ENCODE data around the gene ATG14. TPM values are rescaled to one million over a fixed set of nuclear protein-coding genes. Genes with fewer than 3 reads are reported as not detected.
"Not testable (repeated sequence)": the region's sequence is repeated elsewhere in the genome, so short reads cannot be mapped to it uniquely, and the experiment has no call there.

Gene ATG14
- total RNA-seq (2021) (13.6 and 14.6 TPM in 2 replicates), Bru-seq, nascent RNA (percentile 80 among the genes with signal in this experiment), BruChase-seq, experiment 1, labeled RNA remaining after a 2-hour chase (percentile 81 among the genes with signal in this experiment), BruChase-seq, experiment 2, labeled RNA remaining after a 6-hour chase (percentile 74 among the genes with signal in this experiment)
- long read RNA-seq, full-length matches to known transcripts: 4 of 13 reads
- long read RNA-seq, partial matches to known transcripts: 3 of 13 reads
- long read RNA-seq, other reads (novel, unspliced or antisense): 6 of 13 reads

DNA sequence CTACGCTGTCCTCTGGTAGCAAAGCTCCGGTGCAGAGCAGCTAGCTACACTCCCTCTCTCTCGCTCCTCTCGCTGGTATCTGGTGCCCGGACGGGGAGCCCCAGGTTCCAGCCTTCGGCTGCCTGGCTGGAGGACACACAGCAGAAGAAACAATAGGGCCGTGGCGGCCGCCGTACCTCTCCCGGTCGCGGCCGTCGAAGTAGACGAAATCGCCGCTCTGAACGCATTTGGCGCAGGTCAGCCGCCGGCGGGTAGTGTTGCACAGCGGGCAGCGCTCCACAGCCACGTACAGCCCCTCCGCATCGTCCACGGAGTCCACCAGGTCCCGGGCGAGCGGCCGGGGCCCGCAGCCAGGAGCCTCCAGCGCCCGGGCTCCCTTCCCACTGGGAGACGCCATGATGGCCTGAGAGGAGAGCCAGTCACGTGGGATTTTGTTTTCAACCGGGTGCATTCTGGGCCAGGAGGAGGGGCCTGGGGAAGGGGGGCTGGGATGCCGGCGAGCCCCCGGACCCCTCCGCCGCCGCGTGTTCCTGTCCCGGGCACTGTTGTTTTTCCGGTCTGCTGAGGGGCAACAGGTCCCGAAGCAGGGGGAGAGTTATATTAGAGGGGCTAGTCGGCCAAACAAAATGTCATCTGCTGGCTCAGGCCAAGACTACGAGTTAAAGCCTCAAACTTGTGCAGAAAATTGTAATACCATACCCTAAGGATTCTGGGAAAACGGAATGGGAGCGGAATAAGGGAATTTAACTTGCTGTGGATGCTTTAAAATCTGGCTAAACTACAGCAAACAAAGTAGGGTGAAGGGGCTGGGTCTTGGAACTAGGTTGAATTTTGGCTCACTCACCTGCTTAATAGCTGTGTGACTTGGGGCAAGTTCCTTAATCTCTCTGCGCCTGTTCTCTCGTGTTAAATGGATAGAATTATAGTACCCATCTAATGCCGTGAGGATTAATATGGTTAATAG lies at the start of gene ATG14:
TSS of gene ATG14 (minus strand) at position 405 of the 964 bp plus-strand sequence. CDS start at position 397, 8 bp downstream.
- BruUV-seq (replicated peaks): TSS peak; percentile 90

DNA sequence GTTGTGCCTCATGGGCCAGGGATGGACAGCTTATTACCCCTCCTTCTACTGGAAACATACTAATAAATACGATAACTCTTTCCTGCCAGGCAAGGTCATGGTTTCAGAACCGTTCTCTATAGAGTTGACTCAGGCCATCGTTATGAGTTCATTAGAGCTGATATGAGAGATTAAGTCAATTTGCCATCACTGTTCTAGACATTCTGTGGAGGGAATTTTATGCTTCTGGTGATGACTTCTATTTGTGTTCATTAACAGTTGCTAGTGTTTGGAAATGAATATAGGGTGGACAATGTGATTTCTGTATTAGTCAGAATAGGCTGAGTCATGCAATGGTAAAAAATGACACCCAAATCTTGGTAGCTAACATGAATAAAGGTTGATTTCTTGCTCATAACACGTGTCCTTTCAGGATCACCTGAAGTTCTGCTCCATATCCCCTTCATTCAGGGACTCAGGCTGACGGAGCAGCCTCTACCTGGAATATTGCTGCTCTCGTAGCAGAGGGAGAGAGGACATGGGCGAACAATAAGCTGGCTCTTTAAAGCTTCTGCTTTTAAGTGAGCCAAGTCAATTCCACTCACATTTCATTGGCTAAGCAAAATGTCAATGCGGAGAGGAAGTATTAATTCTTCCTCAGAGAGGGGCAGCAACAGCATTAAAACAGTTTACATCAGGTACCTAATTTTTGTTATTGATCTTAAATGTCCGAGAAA lies 47.3 kb upstream of the ATG14 start:
- Histone ChIP-seq H3K4me2 (peak overlapping the region; percentile 63), H3K4me3 (no peak overlapping the region), H2AFZ (peak overlapping the region; percentile 72), H4K20me1 (ENCODE audit: insufficient read depth) (no peaks in the 10 kb centered on the region), H3K4me1 (replicated peaks; ENCODE audit: insufficient read depth) (peaks cover 50% of the 10 kb centered on the region), H3K79me2 (ENCODE audit: low read depth) (no peaks in the 10 kb centered on the region), H3K9me3 (ENCODE audit: insufficient read depth, low read depth) (no peaks in the 10 kb centered on the region), H3K27me3 (ENCODE audit: insufficient read depth, low read depth) (no peaks in the 10 kb centered on the region), H3F3A (ENCODE audit: insufficient read depth, low read depth) (peaks cover 34% of the 10 kb centered on the region), H3K9me2 (ENCODE audit: insufficient read depth) (no peaks in the 10 kb centered on the region), H3K27ac (peak overlapping the region; percentile 65), H3K36me3 (ENCODE audit: low read depth) (no peaks in the 10 kb centered on the region)
- TF ChIP-seq EZH2 (IDR thresholded peaks at IDR 0.05; ENCODE audit: low read depth): no peak
- CTCF ChIA-PET: interaction anchor here (0.6 kb wide), 1 partner anchor 152 kb away, joined by 3 read pairs; no protein-coding TSS in a partner anchor
- POLR2A ChIA-PET (ENCODE audit: unreplicated experiment): interaction anchor here (0.6 kb wide), 2 partner anchors 36 to 971 kb away, joined by 3 to 7 read pairs; no protein-coding TSS in a partner anchor
- DNase-seq: peak in 1 of 2 experiments; percentile 72
- BruUV-seq (replicated peaks): no TSS peak
- intact Hi-C loops (cut with micrococcal nuclease; ENCODE audit: unreplicated experiment): no loop called here

More for the DNA sequence above, at the start of gene ATG14:
- peak; percentile 69 to 74 for DNase-seq
- no peaks in the 10 kb centered on the region for H4K20me1 ChIP-seq (ENCODE audit: insufficient read depth)
- H3K4me1 ChIP-seq (replicated peaks; ENCODE audit: insufficient read depth): peaks cover 32% of the 10 kb centered on the region
- H3K9me2 ChIP-seq (ENCODE audit: insufficient read depth): no peaks in the 10 kb centered on the region
- H3K27me3 ChIP-seq (ENCODE audit: insufficient read depth, low read depth): no peaks in the 10 kb centered on the region
- CTCF ChIA-PET: no interaction called here
- no peaks in the 10 kb centered on the region for H3K36me3 ChIP-seq (ENCODE audit: low read depth)
- TF ChIP-seq CTCF (conservative IDR thresholded peaks at IDR 0.05) (no peak), EZH2 (IDR thresholded peaks at IDR 0.05; ENCODE audit: low read depth) (no peak)
- peak within 1 kb of the TSS; percentile 97 for H3K27ac ChIP-seq
- intact Hi-C loops (cut with micrococcal nuclease; ENCODE audit: unreplicated experiment): loop anchor here (1.0 to 5.0 kb wide), 3 partner anchors 16 to 139 kb away; partner anchors contain the start of gene FBXO34
- peak within 1 kb of the TSS; percentile 66 for H3K4me3 ChIP-seq
- POLR2A ChIA-PET (ENCODE audit: unreplicated experiment): no interaction called here
- H3K4me2 ChIP-seq: peak within 1 kb of the TSS; percentile 93
- H3K9me3 ChIP-seq (ENCODE audit: insufficient read depth, low read depth): no peaks in the 10 kb centered on the region
- H3K79me2 ChIP-seq (ENCODE audit: low read depth): peaks cover 47% of the 10 kb centered on the region
- peak within 1 kb of the TSS; percentile 92 for H2AFZ ChIP-seq
- peaks cover 16% of the 10 kb centered on the region for H3F3A ChIP-seq (ENCODE audit: insufficient read depth, low read depth)

- CTCF ChIA-PET: no interaction called here
- TF ChIP-seq CTCF (conservative IDR thresholded peaks at IDR 0.05): no peak
- no peak for TF ChIP-seq EZH2 (IDR thresholded peaks at IDR 0.05; ENCODE audit: low read depth)
- Histone ChIP-seq H3K9me2 (ENCODE audit: insufficient read depth) (no peaks in the 10 kb centered on the region), H3K79me2 (ENCODE audit: low read depth) (no peaks in the 10 kb centered on the region), H2AFZ (no peak overlapping the region), H3K27ac (no peak overlapping the region), H3K4me1 (replicated peaks; ENCODE audit: insufficient read depth) (peaks cover 55% of the 10 kb centered on the region), H3F3A (ENCODE audit: insufficient read depth, low read depth) (peaks cover 37% of the 10 kb centered on the region), H3K9me3 (ENCODE audit: insufficient read depth, low read depth) (no peaks in the 10 kb centered on the region), H4K20me1 (ENCODE audit: insufficient read depth) (no peaks in the 10 kb centered on the region), H3K27me3 (ENCODE audit: insufficient read depth, low read depth) (no peaks in the 10 kb centered on the region), H3K36me3 (ENCODE audit: low read depth) (no peaks in the 10 kb centered on the region), H3K4me2 (no peak overlapping the region), H3K4me3 (no peak overlapping the region)
- POLR2A ChIA-PET (ENCODE audit: unreplicated experiment): no interaction called here
- no peak for DNase-seq
- no TSS peak for BruUV-seq (replicated peaks)
- intact Hi-C loops (cut with micrococcal nuclease; ENCODE audit: unreplicated experiment): no loop called here
Measured at GRCh38 chr14:55457496-55457895, 45.9 kb upstream of the ATG14 start.

GRCh38 chr14:55456411-55456810 lies 44.8 kb upstream of the ATG14 start:
- H3F3A ChIP-seq (ENCODE audit: insufficient read depth, low read depth): peaks cover 40% of the 10 kb centered on the region
- H3K4me3 ChIP-seq; H4K20me1 ChIP-seq (ENCODE audit: insufficient read depth); intact Hi-C loops (cut with micrococcal nuclease; ENCODE audit: unreplicated experiment); H3K27ac ChIP-seq; CTCF ChIA-PET; H2AFZ ChIP-seq; H3K9me2 ChIP-seq (ENCODE audit: insufficient read depth); POLR2A ChIA-PET (ENCODE audit: unreplicated experiment); H3K9me3 ChIP-seq (ENCODE audit: insufficient read depth, low read depth); H3K27me3 ChIP-seq (ENCODE audit: insufficient read depth, low read depth); DNase-seq; H3K4me2 ChIP-seq; BruUV-seq (replicated peaks); H3K79me2 ChIP-seq (ENCODE audit: low read depth); H3K36me3 ChIP-seq (ENCODE audit: low read depth): not testable (repeated sequence)
- peaks cover 66% of the 10 kb centered on the region for H3K4me1 ChIP-seq (replicated peaks; ENCODE audit: insufficient read depth)
